Ascending aorta (tissue), 2 donors: Measurements from ENCODE around the gene TMEM178B. TPM values are rescaled to one million over a fixed set of nuclear protein-coding genes. Genes with fewer than 3 reads are reported as not detected.

Experiments
- DNase-seq, 2 donors: peaks; one replicate each; pipeline ENCODE4 v3.0.0-alpha.2; 2019; ENCODE audit warnings: low spot score in 2 of 2
- H3K27ac ChIP-seq, 2 donors: fragments of 200-600 bp; sonication (generic); one replicate each; pipeline ENCODE4 v1.5.1; 2016 to 2017; ENCODE audit warnings: mild to moderate bottlenecking in 1 of 2
- H3K27me3 ChIP-seq: fragments of 200-600 bp; sonication (generic); one replicate; pipeline ENCODE4 v1.5.1; 2017
- H3K36me3 ChIP-seq, 2 donors: fragments of 200-600 bp; sonication (generic); one replicate each; pipeline ENCODE4 v1.5.1; 2016
- H3K4me1 ChIP-seq, 2 donors: fragments of 200-600 bp; sonication (generic); one replicate each; pipeline ENCODE4 v1.5.1; 2016 to 2017; ENCODE audit warnings: mild to moderate bottlenecking in 1 of 2
- H3K4me3 ChIP-seq, 2 donors: fragments of 200-600 bp; sonication (generic); one replicate each; pipeline ENCODE4 v1.5.1; 2016 to 2017; ENCODE audit warnings: mild to moderate bottlenecking in 1 of 2
- H3K9me3 ChIP-seq, 2 donors: fragments of 200-600 bp; sonication (generic); one replicate each; pipeline ENCODE4 v1.5.1; 2016
- CTCF ChIP-seq, 3 experiments: fragments of 200-600 bp in 2 of 3; fragments of 450-650 bp in 1 of 3; sonication (generic) in 2 of 3; IDR thresholded peaks; one replicate each; pipeline ENCODE4 v1.5.1; 2016 to 2019; ENCODE audit warnings: antibody characterized with exemption in 3 of 3, mild to moderate bottlenecking in 1 of 3, moderate library complexity in 1 of 3
- intact Hi-C: fragments of 100-400 bp; cut with DNase I; formaldehyde crosslinking; loops from one replicate; pipeline ENCODE4 v1.15.1; 2023
- total RNA-seq: library from RNA; depleted of rRNA; stranded (reverse); fragments of >200 nt; gene quantifications from one replicate; pipeline ENCODE4 v1.1.0, GENCODE V29; 2016

TMEM178B gene
- total RNA-seq, 1 donor from 2014 or later = 1.9 TPM

- no peaks in the 10 kb centered on the region for H3K4me1 ChIP-seq
- no peak for DNase-seq
- H3K36me3 ChIP-seq = no peaks in the 10 kb centered on the region
- TF ChIP-seq CTCF (IDR thresholded peaks at IDR 0.05) = no peak
- intact Hi-C loops = no loop called here
- no peaks in the 10 kb centered on the region for H3K27me3 ChIP-seq
- H3K9me3 ChIP-seq = no peaks in the 10 kb centered on the region
- no peak overlapping the region for H3K4me3 ChIP-seq
- no peak overlapping the region for H3K27ac ChIP-seq
Observed at GRCh38 chr7:141217938-141218337, 144.1 kb downstream of the TMEM178B start.

- no peak for TF ChIP-seq CTCF (IDR thresholded peaks at IDR 0.05)
- DNase-seq = no peak
- no peaks in the 10 kb centered on the region for H3K27me3 ChIP-seq
- intact Hi-C loops = no loop called here
- H3K4me3 ChIP-seq = no peak overlapping the region
- H3K27ac ChIP-seq = no peak overlapping the region
- H3K9me3 ChIP-seq = no peaks in the 10 kb centered on the region
- H3K4me1 ChIP-seq = no peaks in the 10 kb centered on the region
- H3K36me3 ChIP-seq = no peaks in the 10 kb centered on the region
Observed at GRCh38 chr7:141218941-141219340, 145.1 kb downstream of the TMEM178B start.

- H3K36me3 ChIP-seq = no peaks in the 10 kb centered on the region
- no peak overlapping the region for H3K4me3 ChIP-seq
- no peaks in the 10 kb centered on the region for H3K27me3 ChIP-seq
- no peaks in the 10 kb centered on the region for H3K9me3 ChIP-seq
- no peak for TF ChIP-seq CTCF (IDR thresholded peaks at IDR 0.05)
- H3K4me1 ChIP-seq = no peaks in the 10 kb centered on the region
- no peak overlapping the region for H3K27ac ChIP-seq
- intact Hi-C loops = no loop called here
- no peak for DNase-seq
Observed at GRCh38 chr7:141220263-141220880, 146.5 kb downstream of the TMEM178B start.

GRCh38 chr7:141221007-141221612, 147.2 kb downstream of the TMEM178B start:
- intact Hi-C loops = no loop called here
- no peak for DNase-seq
- no peaks in the 10 kb centered on the region for H3K27me3 ChIP-seq
- no peak overlapping the region for H3K27ac ChIP-seq
- H3K4me3 ChIP-seq = no peak overlapping the region
- no peaks in the 10 kb centered on the region for H3K4me1 ChIP-seq
- no peaks in the 10 kb centered on the region for H3K36me3 ChIP-seq
- no peak for TF ChIP-seq CTCF (IDR thresholded peaks at IDR 0.05)
- no peaks in the 10 kb centered on the region for H3K9me3 ChIP-seq

GRCh38 chr7:141225916-141226618, 152.2 kb downstream of the TMEM178B start:
- Histone ChIP-seq H3K27me3 (no peaks in the 10 kb centered on the region), H3K27ac (no peak overlapping the region), H3K36me3 (no peaks in the 10 kb centered on the region), H3K4me1 (no peaks in the 10 kb centered on the region), H3K4me3 (no peak overlapping the region), H3K9me3 (no peaks in the 10 kb centered on the region)
- DNase-seq = no peak
- intact Hi-C loops = no loop called here
- TF ChIP-seq CTCF (IDR thresholded peaks at IDR 0.05) = no peak
